GM12892 (cell line): ENCODE measurements around the gene OSBPL8.

ENCODE experiments used
- POLR2A ChIP-seq: IDR thresholded peaks from 2 replicates; pipeline ENCODE4 v1.6.1; 2011; ENCODE audit warnings: low read depth, low read length, control low read depth
- POLR2AphosphoS5 ChIP-seq: IDR thresholded peaks from 2 replicates; pipeline ENCODE4 v1.6.1; 2011; ENCODE audit warnings: low read depth, low read length, control low read depth
- TAF1 ChIP-seq: IDR thresholded peaks from 2 replicates; pipeline ENCODE4 v1.6.1; 2011; ENCODE audit warnings: low read depth, mild to moderate bottlenecking, control low read depth, low read length, borderline replicate concordance

GRCh38 chr12:76608070-76608469 lies 48.5 kb upstream of the OSBPL8 start:
- TF ChIP-seq POLR2AphosphoS5 (no peak), POLR2A (no peak), TAF1 (no peak)
